Vagina (tissue), 2 donors: ENCODE data around the gene ERCC5.

Experiments used
- POLR2A ChIP-seq, 2 donors: fragments of 450-650 bp; IDR thresholded peaks; one replicate each; pipeline ENCODE4 v1.6.1; 2017; ENCODE audit warnings: antibody characterized with exemption in 2 of 2, mild to moderate bottlenecking in 2 of 2, moderate library complexity in 2 of 2
- POLR2AphosphoS5 ChIP-seq, 2 donors: sonication (generic); formaldehyde crosslinking; IDR thresholded peaks; one replicate each; pipeline ENCODE4 v1.9.0; 2017; ENCODE audit warnings: antibody characterized with exemption in 2 of 2, mild to moderate bottlenecking in 2 of 2, low read depth in 1 of 2; ENCODE audit not compliant: insufficient read depth in 1 of 2
- TF ChIP-seq, protein P1 (sequence below), 3 experiments: fragments of 450-650 bp in 2 of 3; fragments of 200-600 bp in 1 of 3; sonication (generic) in 1 of 3; IDR thresholded peaks; one replicate each; pipeline ENCODE4 v1.5.1; 2017 to 2019; ENCODE audit warnings: antibody characterized with exemption in 3 of 3, mild to moderate bottlenecking in 2 of 3, moderate library complexity in 2 of 3

GRCh38 chr13:102807699-102808098, 38.1 kb upstream of the ERCC5 start:
- TF ChIP-seq, protein P1, sequence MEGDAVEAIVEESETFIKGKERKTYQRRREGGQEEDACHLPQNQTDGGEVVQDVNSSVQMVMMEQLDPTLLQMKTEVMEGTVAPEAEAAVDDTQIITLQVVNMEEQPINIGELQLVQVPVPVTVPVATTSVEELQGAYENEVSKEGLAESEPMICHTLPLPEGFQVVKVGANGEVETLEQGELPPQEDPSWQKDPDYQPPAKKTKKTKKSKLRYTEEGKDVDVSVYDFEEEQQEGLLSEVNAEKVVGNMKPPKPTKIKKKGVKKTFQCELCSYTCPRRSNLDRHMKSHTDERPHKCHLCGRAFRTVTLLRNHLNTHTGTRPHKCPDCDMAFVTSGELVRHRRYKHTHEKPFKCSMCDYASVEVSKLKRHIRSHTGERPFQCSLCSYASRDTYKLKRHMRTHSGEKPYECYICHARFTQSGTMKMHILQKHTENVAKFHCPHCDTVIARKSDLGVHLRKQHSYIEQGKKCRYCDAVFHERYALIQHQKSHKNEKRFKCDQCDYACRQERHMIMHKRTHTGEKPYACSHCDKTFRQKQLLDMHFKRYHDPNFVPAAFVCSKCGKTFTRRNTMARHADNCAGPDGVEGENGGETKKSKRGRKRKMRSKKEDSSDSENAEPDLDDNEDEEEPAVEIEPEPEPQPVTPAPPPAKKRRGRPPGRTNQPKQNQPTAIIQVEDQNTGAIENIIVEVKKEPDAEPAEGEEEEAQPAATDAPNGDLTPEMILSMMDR (IDR thresholded peaks at IDR 0.05), result no peak
- TF ChIP-seq POLR2A (IDR thresholded peaks at IDR 0.05) (no peak), POLR2AphosphoS5 (IDR thresholded peaks at IDR 0.05; ENCODE audit: insufficient read depth in 1 of 2, low read depth in 1 of 2) (no peak)
